NCI-H1048 (cell line): ENCODE results near the gene GGNBP2.

ENCODE experiments used
- DNase-seq: peaks from one replicate; lab custom pipeline; 2025; lab: John Stamatoyannopoulos, UW

GGNBP2 gene

DNA sequence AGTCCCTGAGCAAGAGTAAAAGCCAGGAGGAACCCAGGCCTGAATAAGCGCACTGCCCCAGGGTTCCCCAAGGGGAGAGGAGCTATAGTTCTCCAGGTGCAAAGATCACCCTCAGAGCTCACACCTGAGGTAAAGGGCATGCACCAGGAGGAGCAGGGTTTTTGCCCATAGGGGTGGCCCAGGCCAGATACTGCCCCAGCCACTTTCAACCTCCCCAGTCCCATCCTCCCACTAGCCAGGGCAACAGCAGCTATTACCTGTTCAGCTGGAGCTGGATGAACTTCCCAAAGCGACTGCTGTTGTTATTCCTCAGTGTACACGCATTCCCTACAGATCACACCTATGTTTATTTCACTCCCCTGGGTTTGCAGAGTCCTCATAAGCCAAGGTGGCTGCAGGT, 29.9 kb upstream of the GGNBP2 start:
- DNase-seq, result no peak

- DNase-seq, result no peak
Measured at GRCh38 chr17:36515837-36516236, 28.9 kb upstream of the GGNBP2 start.

- no peak for DNase-seq
Measured at GRCh38 chr17:36523113-36523512, 21.6 kb upstream of the GGNBP2 start.

GRCh38 chr17:36524428-36524876, 20.3 kb upstream of the GGNBP2 start:
- DNase-seq, result no peak

GRCh38 chr17:36525113-36525512, 19.6 kb upstream of the GGNBP2 start:
- DNase-seq, result no peak

DNA sequence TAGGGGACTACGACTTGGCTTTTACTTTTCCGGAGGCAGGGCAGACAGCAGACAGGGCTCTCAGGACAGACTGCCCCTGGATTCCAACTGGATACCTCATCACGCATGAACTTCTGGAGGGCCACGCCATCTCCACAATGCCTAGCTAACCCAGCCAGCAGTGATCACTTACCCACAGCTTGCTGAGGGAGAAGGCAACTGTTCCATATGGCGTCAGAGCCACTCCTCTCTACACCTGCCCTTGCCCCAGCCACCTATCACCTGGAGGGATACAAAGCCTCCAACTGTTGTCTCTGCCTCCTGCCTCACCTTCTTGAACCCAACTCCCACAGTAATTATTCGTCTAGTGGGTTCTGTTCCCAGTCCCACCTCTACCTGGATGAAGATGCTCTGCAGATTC, 18.8 kb upstream of the GGNBP2 start:
- DNase-seq, result no peak

DNA sequence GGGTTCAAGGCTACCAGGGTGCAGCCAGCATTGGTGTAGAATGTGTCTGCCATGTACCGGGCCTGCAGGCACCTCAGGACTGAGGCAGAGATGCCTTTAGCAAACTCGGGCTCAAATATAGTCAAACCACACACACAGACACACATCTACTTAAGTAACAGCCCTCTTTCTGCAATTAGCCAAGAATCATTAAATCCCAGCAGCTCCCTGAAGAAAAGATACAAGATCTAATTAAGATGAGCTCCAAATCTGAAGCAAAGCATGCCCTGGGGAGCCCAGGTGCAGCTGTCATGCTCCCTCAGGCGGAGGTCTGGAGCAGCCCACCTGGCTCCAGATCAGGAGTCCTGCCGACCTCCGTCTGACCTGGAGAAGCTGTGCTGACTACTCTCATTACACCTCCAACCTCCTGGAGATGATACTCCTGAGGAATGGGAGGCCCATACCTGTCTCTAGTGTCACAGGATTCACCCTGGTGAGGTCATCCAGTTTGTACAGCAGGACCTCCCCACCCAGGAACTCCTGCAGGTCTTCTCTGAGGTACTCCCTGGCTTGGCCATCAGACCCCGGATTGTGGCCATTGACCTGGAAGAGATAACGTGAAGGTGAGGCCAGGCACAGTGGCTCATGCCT, 17.0 kb upstream of the GGNBP2 start:
- DNase-seq, result no peak

GRCh38 chr17:36529121-36529520, 15.6 kb upstream of the GGNBP2 start:
- no peak for DNase-seq

GRCh38 chr17:36532435-36532975, 12.2 kb upstream of the GGNBP2 start:
- DNase-seq, result no peak

GRCh38 chr17:36533935-36534839, 10.5 kb upstream of the GGNBP2 start:
- peak; percentile 56 for DNase-seq

DNA sequence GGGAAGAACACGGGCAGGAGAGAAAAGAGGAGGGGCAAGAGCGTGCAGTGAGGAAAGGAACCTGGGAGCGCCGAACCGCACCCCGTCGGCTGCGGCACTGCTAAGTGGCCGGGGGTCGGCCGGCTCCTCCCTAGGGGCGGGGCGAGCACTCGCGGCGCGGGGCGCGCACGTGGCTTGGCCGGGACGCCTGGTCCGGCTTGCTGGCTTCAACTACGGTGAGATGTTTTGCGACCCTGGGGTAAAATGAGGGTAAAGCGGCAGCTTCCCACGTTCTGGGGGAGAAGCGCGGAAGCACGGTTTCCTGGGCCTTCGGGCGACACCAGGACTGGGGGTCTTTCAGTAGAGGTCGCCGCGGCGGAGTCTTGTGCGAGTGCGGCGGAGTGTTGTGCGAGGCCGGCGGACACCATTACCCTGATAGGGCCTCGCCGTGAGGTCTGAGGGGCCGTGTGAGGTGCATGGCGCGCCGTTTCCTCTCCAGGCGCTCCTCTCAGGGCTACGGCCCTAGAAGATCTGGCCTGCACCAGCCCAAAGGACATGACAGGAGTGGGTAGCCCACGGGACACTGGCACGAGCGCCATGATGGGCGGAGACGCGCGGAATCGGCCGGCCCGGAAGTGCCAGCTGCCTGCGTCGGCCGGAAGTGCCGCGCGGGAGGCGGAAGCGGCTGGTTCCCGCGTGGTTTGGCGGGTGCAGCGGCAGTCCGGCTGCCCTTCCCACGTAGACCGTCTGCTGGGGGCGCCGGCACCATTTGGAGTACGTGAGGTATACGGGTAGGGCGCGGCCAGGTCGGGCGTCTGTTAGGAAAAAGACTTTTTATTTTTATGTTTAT, 9.7 kb upstream of the GGNBP2 start, which contains the start of the genes MYO19 and PIGW:
Gene MYO19 (minus strand): TSS at position 29 of the 829 bp plus-strand sequence. CDS start 2,330 bp downstream, outside the sequence.
Gene PIGW (plus strand): TSS at position 148 of the 829 bp plus-strand sequence. CDS start 2,115 bp downstream, outside the sequence.
- peak; percentile 71 for DNase-seq

- DNase-seq, result no peak
Measured at GRCh38 chr17:36535669-36536081, 9.0 kb upstream of the GGNBP2 start.

DNA sequence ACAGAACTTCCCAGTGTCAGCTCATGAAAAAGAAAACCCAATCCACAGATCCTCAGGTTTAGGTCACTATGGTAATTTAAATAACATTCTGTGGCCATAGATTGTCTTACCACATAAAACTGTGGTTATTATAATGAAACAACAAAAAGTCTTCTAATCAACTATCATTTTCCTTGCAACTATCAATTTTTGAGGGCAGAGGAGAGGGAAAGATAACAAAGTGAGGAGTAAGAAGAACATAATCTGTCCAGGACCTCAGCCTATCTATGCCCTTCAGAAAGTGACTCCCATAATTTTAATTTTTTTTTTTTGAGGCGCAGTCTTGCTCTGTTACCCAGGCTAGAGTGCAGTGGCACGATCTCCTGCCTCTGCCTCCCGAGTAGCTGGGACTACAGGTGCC, 4.0 kb upstream of the GGNBP2 start:
- DNase-seq, result no peak

- DNase-seq, result no peak
Measured at GRCh38 chr17:36542755-36543154, 2.0 kb upstream of the GGNBP2 start.

DNA sequence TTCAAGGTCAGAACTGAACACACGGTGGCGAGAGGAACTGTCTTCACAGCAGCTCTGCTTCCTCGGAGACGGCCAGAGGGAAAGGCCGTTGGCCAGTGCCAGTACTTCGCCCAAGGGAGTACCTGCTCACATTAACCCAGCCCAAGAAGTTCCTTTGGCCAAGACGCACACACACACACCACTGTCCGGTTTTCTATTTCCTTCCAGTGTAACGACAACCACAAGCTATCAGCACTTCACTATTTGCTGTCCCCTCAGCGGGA, 744 bp upstream of the GGNBP2 start:
- no peak for DNase-seq

- no peak for DNase-seq
Measured at GRCh38 chr17:36545077-36545464, 352 bp downstream of the GGNBP2 start.

- DNase-seq, result peak; percentile 79
Measured at GRCh38 chr17:36545465-36546417, 1.0 kb downstream of the GGNBP2 start.

DNA sequence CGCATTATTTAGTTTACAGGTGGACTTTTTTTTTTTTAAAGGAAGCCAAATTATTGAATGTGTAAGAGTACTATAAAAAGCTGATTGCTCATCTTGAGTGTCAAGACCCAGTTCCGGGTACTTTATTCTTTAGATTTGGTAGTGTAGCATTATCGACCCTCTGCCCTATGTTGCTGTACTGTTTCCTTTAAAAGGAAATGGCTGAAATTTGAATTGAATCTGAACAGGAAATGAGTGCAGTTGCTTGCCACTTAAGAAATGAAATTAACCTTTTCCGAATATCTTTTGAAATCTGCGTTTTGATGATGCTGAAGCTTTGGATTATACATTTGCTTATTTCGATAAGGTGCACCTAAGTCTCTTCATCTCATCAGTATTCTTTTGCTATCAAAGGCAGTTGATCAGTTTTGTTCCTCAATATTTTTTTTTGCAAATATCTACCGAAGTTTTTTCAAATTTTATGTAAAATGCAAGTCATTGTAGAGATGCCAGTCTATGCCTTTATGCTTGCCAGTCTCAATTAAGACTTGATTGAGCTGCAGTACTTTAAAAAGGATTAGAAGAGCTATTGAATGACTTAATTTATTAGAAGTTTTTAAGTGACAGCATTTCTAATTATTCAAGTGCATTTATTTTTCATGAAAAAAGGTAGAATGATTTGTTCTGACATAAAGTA, 1.8 kb downstream of the GGNBP2 start:
- DNase-seq, result no peak

DNA sequence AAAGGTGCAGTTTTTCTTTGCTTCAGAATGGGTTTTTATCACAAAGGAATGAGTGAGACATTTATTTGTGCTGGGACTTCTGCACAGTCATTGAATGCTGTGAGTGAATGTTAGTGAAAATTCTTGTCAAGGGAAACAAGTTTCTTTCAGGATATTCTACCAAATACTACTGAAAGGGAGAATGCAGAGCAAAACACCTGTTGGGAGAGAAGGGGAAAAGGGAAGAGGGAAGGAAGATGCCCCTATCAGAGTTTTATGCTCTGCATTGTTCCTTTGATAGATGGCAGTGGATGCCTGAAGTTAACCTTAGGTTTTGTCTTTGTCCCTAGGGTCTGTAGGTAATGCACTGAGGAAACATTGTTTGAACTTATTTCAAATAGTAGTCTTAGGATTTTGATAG, 3.1 kb downstream of the GGNBP2 start:
- no peak for DNase-seq
